Dedifferentiated amniotic fluid mesenchymal stem cell (primary cell): ENCODE data around the gene COPA.

Experiments
- DNase-seq: peaks from one replicate; pipeline ENCODE4 v3.0.0-alpha.2; 2016; ENCODE audit errors: extremely low spot score

Gene COPA

GRCh38 chr1:160362168-160362957 lies 19.3 kb upstream of the COPA start:
- DNase-seq, result no peak

- no peak for DNase-seq
Observed at GRCh38 chr1:160361814-160362167, 18.7 kb upstream of the COPA start.

GRCh38 chr1:160361199-160361598 lies 18.1 kb upstream of the COPA start:
- DNase-seq, result no peak

GRCh38 chr1:160360227-160360695 lies 17.2 kb upstream of the COPA start:
- DNase-seq, result no peak

GRCh38 chr1:160359559-160360226 lies 16.6 kb upstream of the COPA start:
- DNase-seq, result no peak

- DNase-seq, result no peak
Observed at GRCh38 chr1:160358073-160358472, 15.0 kb upstream of the COPA start.

- DNase-seq, result no peak
Observed at GRCh38 chr1:160357286-160358002, 14.4 kb upstream of the COPA start.

- DNase-seq, result no peak
Observed at GRCh38 chr1:160354388-160354985, 11.4 kb upstream of the COPA start.

GRCh38 chr1:160353223-160353622 lies 10.2 kb upstream of the COPA start:
- no peak for DNase-seq

GRCh38 chr1:160352555-160352954 lies 9.5 kb upstream of the COPA start:
- DNase-seq, result no peak

- no peak for DNase-seq
Observed at GRCh38 chr1:160351629-160352028, 8.6 kb upstream of the COPA start.

- no peak for DNase-seq
Observed at GRCh38 chr1:160346958-160347357, 3.9 kb upstream of the COPA start.

- no peak for DNase-seq
Observed at GRCh38 chr1:160346463-160346862, 3.4 kb upstream of the COPA start.

- no peak for DNase-seq
Observed at GRCh38 chr1:160344936-160345335, 1.9 kb upstream of the COPA start.

- DNase-seq, result no peak
Observed at GRCh38 chr1:160344241-160344640, 1.2 kb upstream of the COPA start.

- no peak for DNase-seq
Observed at GRCh38 chr1:160342526-160342925, 524 bp downstream of the COPA start.

- DNase-seq, result no peak
Observed at GRCh38 chr1:160340866-160341265, 2.2 kb downstream of the COPA start.

- no peak for DNase-seq
Observed at GRCh38 chr1:160340146-160340545, 2.9 kb downstream of the COPA start.

GRCh38 chr1:160338580-160338979 lies 4.5 kb downstream of the COPA start:
- DNase-seq, result no peak

- no peak for DNase-seq
Observed at GRCh38 chr1:160332516-160332915, 10.5 kb downstream of the COPA start.

GRCh38 chr1:160330119-160330518 lies 12.9 kb downstream of the COPA start:
- DNase-seq, result no peak

- no peak for DNase-seq
Observed at GRCh38 chr1:160328184-160328583, 14.9 kb downstream of the COPA start.
